Upper lobe of left lung (tissue), 6 donors: ENCODE results near the gene EIF4G3. TPM values are rescaled to one million over a fixed set of nuclear protein-coding genes. Genes with fewer than 3 reads are reported as not detected.
"Not testable (repeated sequence)": the region's sequence is repeated elsewhere in the genome, so short reads cannot be mapped to it uniquely, and the experiment has no call there.

Source experiments
- ATAC-seq, 2 donors: fragments of 200-7000 bp; cut with Tn5 transposase; one replicate each; pipeline ENCODE4 v1.9.1; 2022; ENCODE audit warnings: mild to moderate bottlenecking in 2 of 2, moderate library complexity in 2 of 2; ENCODE audit not compliant: low FRiP score in 2 of 2
- DNase-seq, 2 donors: peaks; one replicate each; pipeline ENCODE4 v3.0.0-alpha.2; 2019 to 2020
- H3K27ac ChIP-seq, 4 donors: fragments of 200-600 bp; sonication (generic); one replicate each; pipeline ENCODE4 v1.5.1; 2016 to 2019
- H3K27me3 ChIP-seq, 4 donors: fragments of 200-600 bp; sonication (generic); one replicate each; pipeline ENCODE4 v1.5.1; 2017 to 2019
- H3K36me3 ChIP-seq, 4 donors: fragments of 200-600 bp; sonication (generic); one replicate each; pipeline ENCODE4 v1.5.1; 2016 to 2019
- H3K4me1 ChIP-seq, 4 donors: fragments of 200-600 bp; sonication (generic); one replicate each; pipeline ENCODE4 v1.5.1; 2018 to 2019
- H3K4me3 ChIP-seq, 4 donors: fragments of 200-600 bp; sonication (generic); one replicate each; pipeline ENCODE4 v1.5.1; 2017 to 2019; ENCODE audit warnings: mild to moderate bottlenecking in 2 of 4, moderate library complexity in 1 of 4
- H3K9me3 ChIP-seq, 4 donors: fragments of 200-600 bp; sonication (generic); one replicate each; pipeline ENCODE4 v1.5.1; 2018 to 2019
- CTCF ChIP-seq, 6 experiments: fragments of 450-650 bp in 4 of 6; fragments of 200-600 bp in 2 of 6; sonication (generic) in 2 of 6; IDR thresholded peaks; one replicate each; pipeline ENCODE4 v1.5.1; 2016 to 2019; ENCODE audit warnings: antibody characterized with exemption in 6 of 6
- EP300 ChIP-seq, 4 donors: sonication (generic); formaldehyde crosslinking; IDR thresholded peaks; one replicate each; pipeline ENCODE4 v1.5.1; 2017; ENCODE audit warnings: antibody characterized with exemption in 4 of 4, control low read depth in 2 of 4
- POLR2A ChIP-seq, 4 donors: fragments of 450-650 bp; IDR thresholded peaks; one replicate each; pipeline ENCODE4 v1.5.1; 2016 to 2017; ENCODE audit warnings: antibody characterized with exemption in 4 of 4, mild to moderate bottlenecking in 2 of 4
- POLR2AphosphoS5 ChIP-seq, 2 donors: sonication (generic); formaldehyde crosslinking; IDR thresholded peaks; one replicate each; pipeline ENCODE4 v1.5.1; 2017; ENCODE audit warnings: antibody characterized with exemption in 2 of 2
- WGBS, 2 donors: methylation state at CpG; one replicate each; pipeline ENCODE4 v1.1.5; 2017 to 2018; 5-methylcytosine and 5-hydroxymethylcytosine counted together
- total RNA-seq, 6 donors: library from RNA; depleted of rRNA in 4 of 6; stranded (reverse); fragments of >200 nt in 4 of 6; gene quantifications; one replicate each; pipeline versions ENCODE4 v1.1.0 to v1.2.1, GENCODE V29; 2016 to 2021
- donor health status: DM: no; HTN: no; CAD: no; lungs with moderate emphysema.
- donor health status: DM: no; HTN: yes; CAD: no; lungs with severe emphysema.

Gene EIF4G3
- total RNA-seq, 6 donors from 2014 or later, result 23.7 to 75.4 (median 38.3) TPM

DNA sequence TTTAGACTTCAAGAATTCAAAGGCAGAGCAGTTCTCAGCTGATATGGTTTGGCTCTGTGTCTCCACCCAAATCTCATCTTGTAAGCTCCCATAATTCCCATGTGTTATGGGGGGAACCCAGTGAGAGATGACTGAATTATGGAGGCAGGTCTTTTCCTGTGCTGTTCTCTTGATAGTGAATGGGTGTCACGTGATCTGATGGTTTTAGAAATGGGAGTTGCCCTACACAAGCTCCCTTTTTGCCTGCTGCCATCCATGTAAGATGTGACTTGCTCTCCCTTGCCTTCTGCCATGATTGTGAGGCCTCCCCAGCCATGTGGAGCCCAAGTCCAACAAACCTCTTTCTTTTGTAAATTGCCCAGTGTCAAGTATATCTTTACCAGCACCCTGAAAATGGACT, 146.5 kb downstream of the EIF4G3 start:
- 93 to 94% methylated on average over 1 of the region's 1 CpG for WGBS, 2 donors
- Histone ChIP-seq H3K4me3 (no peak overlapping the region), H3K9me3 (no peaks in the 10 kb centered on the region), H3K4me1 (peaks cover 0 to 8% (median 2%) of the 10 kb centered on the region in 4 donors), H3K27ac (no peak overlapping the region), H3K36me3 (no peaks in the 10 kb centered on the region), H3K27me3 (no peaks in the 10 kb centered on the region)
- TF ChIP-seq POLR2A (IDR thresholded peaks at IDR 0.05), result no peak
- TF ChIP-seq CTCF (IDR thresholded peaks at IDR 0.05), result no peak
- ATAC-seq (no peak), DNase-seq (no peak)

DNA sequence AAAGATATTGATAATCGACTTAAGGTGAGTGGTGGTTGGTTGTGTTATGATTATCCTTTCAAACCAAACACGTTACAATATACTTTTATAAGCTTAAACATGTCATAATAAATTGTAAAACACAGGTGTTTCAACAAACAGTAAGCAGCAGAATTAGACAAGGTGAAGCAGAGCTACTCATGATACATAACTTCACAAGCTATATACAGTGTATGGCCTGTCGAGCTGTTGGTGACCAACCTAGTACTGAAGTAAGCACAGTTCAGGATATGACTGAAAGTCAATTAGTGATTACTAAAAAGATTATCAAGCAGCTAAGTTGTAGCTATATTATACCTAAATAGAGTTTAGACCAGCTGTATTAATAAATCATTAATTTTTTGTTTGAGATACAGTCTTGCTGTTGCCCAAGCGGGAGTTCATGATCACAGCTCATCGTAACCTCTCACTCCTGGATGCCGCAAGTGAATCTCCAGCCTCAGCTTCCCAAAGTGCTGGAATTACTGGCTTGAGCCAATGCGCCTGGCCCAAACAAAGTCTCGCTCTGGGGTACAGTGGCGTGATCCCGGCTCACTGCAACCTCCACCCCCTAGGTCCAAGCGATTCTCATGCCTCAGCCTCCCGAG, 148.1 kb downstream of the EIF4G3 start:
- ATAC-seq (no peak), DNase-seq (peak in 1 of 2 donors; percentile 4)
- no peak overlapping the region for H3K4me3 ChIP-seq
- H3K27ac ChIP-seq, result no peak overlapping the region
- H3K36me3 ChIP-seq, result no peaks in the 10 kb centered on the region
- TF ChIP-seq POLR2A (IDR thresholded peaks at IDR 0.05) (no peak), EP300 (IDR thresholded peaks at IDR 0.05) (no peak), CTCF (IDR thresholded peaks at IDR 0.05) (no peak)
- 98 to 99% methylated on average over 12 of the region's 12 CpGs for WGBS, 2 donors
- H3K4me1 ChIP-seq, result no peaks in the 10 kb centered on the region
- no peaks in the 10 kb centered on the region for H3K9me3 ChIP-seq
- H3K27me3 ChIP-seq, result no peaks in the 10 kb centered on the region

DNA sequence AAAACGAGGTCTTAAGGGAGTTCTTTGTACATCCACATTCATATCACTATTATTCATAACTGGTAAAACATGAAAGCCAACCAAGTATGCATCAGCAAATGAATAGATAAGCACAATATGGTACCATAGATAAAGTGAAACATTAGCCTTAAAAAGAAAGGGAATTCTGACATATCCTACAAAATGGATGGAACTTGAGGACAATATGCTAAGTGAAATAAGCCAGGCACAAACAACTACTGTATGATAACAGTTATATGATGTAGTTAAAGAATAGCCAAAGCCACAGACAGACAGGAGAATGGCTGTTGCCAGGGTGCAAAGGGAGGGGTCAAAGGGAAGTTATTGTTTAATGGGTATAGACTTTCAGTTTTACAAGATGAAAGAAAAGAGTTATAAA, 148.9 kb downstream of the EIF4G3 start:
- Histone ChIP-seq H3K27ac (no peak overlapping the region), H3K36me3 (no peaks in the 10 kb centered on the region), H3K4me1 (peaks cover 0 to under 1% (median 0%) of the 10 kb centered on the region in 4 donors), H3K27me3 (no peaks in the 10 kb centered on the region), H3K9me3 (no peaks in the 10 kb centered on the region), H3K4me3 (no peak overlapping the region)
- no peak for ATAC-seq
- TF ChIP-seq EP300 (IDR thresholded peaks at IDR 0.05) (no peak), POLR2AphosphoS5 (IDR thresholded peaks at IDR 0.05) (no peak), POLR2A (IDR thresholded peaks at IDR 0.05) (no peak), CTCF (IDR thresholded peaks at IDR 0.05) (no peak)
- 62 to 76% methylated on average over 1 of the region's 1 CpG for WGBS, 2 donors
- no peak for DNase-seq

DNA sequence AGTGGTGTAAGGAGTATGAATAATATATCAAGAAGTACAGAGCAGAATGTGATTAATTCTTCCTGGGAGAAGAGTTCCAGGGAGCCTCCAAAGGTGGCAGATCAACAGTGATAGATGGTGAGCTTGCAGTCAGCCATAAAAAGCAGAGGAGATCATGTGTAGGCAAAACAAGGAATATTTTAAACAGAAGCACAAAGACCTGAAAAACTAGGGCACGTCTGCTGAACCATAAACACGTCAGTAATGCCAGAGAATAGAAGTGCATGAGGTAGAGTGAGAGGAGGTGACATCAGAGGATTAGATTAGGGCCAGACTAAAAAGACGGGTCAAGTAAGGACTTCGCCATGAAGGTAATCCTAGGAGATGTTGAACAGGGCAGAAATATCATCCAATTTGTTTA, 151.8 kb downstream of the EIF4G3 start:
- H3K9me3 ChIP-seq, result no peaks in the 10 kb centered on the region

DNA sequence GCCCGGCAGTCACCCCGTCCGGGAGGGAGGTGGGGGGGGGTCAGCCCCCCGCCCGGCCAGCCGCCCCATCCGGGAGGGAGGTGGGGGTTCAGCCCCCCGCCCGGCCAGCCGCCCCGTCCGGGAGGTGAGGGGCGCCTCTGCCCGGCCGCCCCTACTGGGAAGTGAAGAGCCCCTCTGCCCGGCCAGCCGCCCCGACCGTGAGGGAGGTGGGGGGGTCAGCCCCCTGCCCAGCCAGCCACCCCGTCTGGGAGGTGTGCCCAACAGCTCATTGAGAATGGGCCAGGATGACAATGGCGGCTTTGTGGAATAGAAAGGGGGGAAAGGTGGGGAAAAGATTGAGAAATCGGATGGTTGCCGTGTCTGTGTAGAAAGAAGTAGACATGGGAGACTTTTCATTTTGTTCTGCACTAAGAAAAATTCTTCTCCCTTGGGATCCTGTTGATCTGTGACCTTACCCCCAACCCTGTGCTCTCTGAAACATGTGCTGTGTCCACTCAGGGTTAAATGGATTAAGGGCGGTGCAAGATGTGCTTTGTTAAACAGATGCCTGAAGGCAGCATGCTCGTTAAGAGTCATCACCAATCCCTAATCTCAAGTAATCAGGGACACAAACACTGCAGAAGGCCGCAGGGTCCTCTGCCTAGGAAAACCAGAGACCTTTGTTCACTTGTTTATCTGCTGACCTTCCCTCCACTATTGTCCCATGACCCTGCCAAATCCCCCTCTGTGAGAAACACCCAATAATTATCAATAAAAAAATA, 152.4 kb downstream of the EIF4G3 start:
- not testable (repeated sequence) for H3K36me3 ChIP-seq, H3K9me3 ChIP-seq, H3K27me3 ChIP-seq, H3K4me3 ChIP-seq, H3K27ac ChIP-seq, ATAC-seq
- 85 to 100% methylated on average over 2 to 5 of the region's 26 CpGs for WGBS, 2 donors
- DNase-seq, result peak in 1 of 2 donors; percentile 53
- peaks cover 10 to 13% (median 12%) of the 10 kb centered on the region in 4 donors for H3K4me1 ChIP-seq

More for the DNA sequence above, 151.8 kb downstream of the EIF4G3 start:
- no peak for ATAC-seq
- TF ChIP-seq POLR2AphosphoS5 (IDR thresholded peaks at IDR 0.05), result no peak
- TF ChIP-seq POLR2A (IDR thresholded peaks at IDR 0.05), result no peak
- TF ChIP-seq EP300 (IDR thresholded peaks at IDR 0.05), result no peak
- TF ChIP-seq CTCF (IDR thresholded peaks at IDR 0.05), result no peak
- no peak overlapping the region for H3K4me3 ChIP-seq
- WGBS, 2 donors, result 96 to 98% methylated on average over 4 of the region's 4 CpGs
- peaks cover 10 to 13% (median 12%) of the 10 kb centered on the region in 4 donors for H3K4me1 ChIP-seq
- H3K27me3 ChIP-seq, result no peaks in the 10 kb centered on the region
- H3K36me3 ChIP-seq, result no peaks in the 10 kb centered on the region
- DNase-seq, result no peak
- no peak overlapping the region for H3K27ac ChIP-seq
